ENCODE measurements around the gene DAAM2.

DNA sequence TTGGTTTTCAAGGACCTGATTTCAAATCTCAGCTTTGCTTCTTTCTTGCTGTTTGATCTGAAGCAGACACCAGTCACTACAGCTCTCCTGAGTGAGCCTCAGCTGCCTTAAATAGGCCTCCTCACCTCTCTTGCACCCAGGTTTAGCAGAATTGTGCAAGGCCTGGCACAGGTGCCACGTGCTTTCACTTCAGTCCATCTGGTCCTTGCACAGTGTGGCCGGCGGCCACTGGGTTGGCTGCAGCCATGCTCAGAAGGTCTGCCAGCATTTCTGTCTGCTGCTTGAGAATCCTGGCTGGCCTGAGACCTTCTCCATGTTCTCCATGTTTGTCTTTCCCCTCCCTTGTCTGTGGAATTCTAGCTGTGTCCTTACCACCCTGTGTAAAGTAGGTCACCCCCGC lies 14.5 kb upstream of the DAAM2 start:
- TF ChIP-seq CTCF (IDR thresholded peaks at IDR 0.05) = no peak
- no peak for TF ChIP-seq POLR2A (IDR thresholded peaks at IDR 0.05)

Measured in right lobe of liver (tissue), 4 donors.